Epithelial cell of esophagus (primary cell): ENCODE data around the gene PDXDC1.
"Not testable (repeated sequence)": the region's sequence is repeated elsewhere in the genome, so short reads cannot be mapped to it uniquely, and the experiment has no call there.

Experiments
- DNase-seq: peaks from one replicate; pipeline ENCODE4 v3.0.0; 2010; ENCODE audit warnings: low read depth
- H3K4me3 ChIP-seq: 2 replicates; pipeline ENCODE4 v1.5.1; 2011; ENCODE audit warnings: mild to moderate bottlenecking, low read length, control low read depth

PDXDC1 gene

DNA sequence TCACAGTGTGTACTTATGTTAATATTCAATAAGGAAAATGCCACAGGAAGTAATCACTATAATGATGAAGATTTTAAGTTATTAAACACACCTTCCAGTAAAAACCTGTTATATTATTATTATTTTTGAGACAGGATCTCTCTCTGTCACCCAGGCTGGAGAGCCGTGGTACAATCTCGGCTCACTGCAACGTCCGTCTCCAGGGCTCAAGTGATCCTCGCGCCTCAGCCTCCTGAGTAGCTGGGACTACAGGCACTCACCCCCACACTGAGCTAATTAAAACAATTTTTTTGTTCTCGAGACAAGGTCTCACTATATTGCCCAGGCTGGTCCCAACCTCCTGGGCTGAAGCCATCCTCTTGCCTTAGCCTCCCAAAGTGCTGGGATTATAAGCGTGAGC lies 3.5 kb downstream of the PDXDC1 start:
- not testable (repeated sequence) for DNase-seq

DNA sequence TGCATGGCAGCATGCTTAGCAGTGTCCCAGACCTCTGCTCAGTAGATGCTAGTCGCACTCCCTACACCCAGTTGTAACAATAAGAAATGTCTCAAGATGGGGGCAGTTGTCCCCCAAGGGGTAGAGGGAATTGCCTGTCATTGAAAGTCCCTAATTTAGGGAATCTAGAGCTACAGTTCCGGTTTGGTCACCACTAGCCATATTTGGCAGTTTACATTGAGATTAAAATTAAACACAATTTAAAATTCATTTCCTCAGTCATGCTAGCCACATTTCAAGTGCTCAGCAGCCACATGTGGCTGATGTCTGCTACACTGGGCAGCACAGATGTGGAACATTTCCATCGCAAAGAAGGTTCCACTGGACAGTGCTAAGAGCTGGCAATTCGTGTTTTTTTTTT lies 4.1 kb downstream of the PDXDC1 start:
- not testable (repeated sequence) for H3K4me3 ChIP-seq, DNase-seq

More for the DNA sequence above, 3.5 kb downstream of the PDXDC1 start:
- H3K4me3 ChIP-seq: not testable (repeated sequence)

- DNase-seq, H3K4me3 ChIP-seq: not testable (repeated sequence)
These were observed 6.4 kb downstream of the PDXDC1 start for GRCh38 chr16:14981234-14981633.

GRCh38 chr16:14982521-14982920 lies 7.7 kb downstream of the PDXDC1 start:
- not testable (repeated sequence) for H3K4me3 ChIP-seq, DNase-seq

- DNase-seq, H3K4me3 ChIP-seq: not testable (repeated sequence)
These were observed 13.3 kb downstream of the PDXDC1 start for GRCh38 chr16:14988092-14988491.

- H3K4me3 ChIP-seq, DNase-seq: not testable (repeated sequence)
These were observed 13.9 kb downstream of the PDXDC1 start for GRCh38 chr16:14988661-14989191.

- DNase-seq, H3K4me3 ChIP-seq: not testable (repeated sequence)
These were observed 14.8 kb downstream of the PDXDC1 start for GRCh38 chr16:14989291-14990281.

- not testable (repeated sequence) for DNase-seq, H3K4me3 ChIP-seq
These were observed 18.7 kb downstream of the PDXDC1 start for GRCh38 chr16:14993277-14994151.

- not testable (repeated sequence) for H3K4me3 ChIP-seq, DNase-seq
These were observed 21.9 kb downstream of the PDXDC1 start for GRCh38 chr16:14996702-14997101.

DNA sequence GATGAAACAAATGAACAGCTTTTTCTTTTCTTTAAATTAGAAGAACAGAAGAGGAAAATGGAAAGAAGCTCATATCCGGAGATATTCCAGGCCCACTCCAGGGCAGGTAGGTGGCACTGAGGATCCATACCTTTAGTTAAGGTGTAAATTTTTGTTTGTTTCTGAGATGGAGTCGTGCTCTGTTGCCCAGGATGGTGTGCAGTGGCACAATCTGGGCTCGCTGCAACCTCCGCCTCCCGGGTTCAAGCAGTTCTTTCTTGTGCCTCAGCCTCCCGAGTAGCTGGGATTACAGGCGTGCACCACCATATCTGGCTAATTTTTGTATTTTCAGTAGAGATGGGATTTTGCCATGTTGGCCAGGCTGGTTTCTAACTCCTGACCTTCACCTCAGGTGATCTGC lies 23.5 kb downstream of the PDXDC1 start:
- not testable (repeated sequence) for DNase-seq, H3K4me3 ChIP-seq

DNA sequence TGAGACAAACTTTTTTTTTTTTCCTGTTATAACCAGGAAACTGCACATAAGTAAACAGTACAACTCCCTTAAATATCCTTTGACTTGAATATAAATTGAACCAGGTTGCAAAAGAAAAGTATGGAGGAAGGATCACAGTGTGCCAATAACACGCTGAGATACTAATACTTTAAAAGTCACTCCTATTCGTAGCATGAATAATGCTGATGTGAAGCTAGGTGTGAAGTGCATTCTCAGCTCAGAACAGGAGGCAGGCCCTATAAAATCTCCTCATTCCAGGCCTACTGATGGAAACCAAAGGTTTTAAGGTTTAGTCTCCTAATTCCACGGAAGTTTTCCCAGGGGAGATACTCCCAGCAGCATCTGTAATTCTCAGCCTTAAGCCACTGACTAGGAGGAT lies 25.0 kb downstream of the PDXDC1 start:
- H3K4me3 ChIP-seq, DNase-seq: not testable (repeated sequence)

DNA sequence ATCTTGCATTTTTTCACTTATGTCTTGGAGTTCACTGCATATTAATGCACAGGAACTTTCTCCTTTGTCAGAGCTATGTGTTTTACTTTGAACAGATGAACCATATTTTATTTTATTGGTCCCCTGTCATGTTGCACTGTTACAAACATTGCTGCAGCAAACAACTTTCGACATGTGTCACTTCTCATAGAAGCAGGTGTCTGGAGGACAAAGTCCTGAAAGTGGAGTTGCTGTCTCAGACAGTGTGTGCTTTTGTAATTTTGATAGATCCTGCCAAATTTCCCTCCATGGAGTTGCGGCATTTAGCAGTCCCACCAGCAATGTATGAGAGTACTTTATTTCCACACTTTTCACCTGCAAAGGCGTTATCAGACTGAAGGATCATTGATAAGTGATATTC lies 27.6 kb downstream of the PDXDC1 start:
- H3K4me3 ChIP-seq, DNase-seq: not testable (repeated sequence)

GRCh38 chr16:15005357-15006132 lies 30.7 kb downstream of the PDXDC1 start:
- not testable (repeated sequence) for H3K4me3 ChIP-seq, DNase-seq

- not testable (repeated sequence) for DNase-seq, H3K4me3 ChIP-seq
These were observed 33.8 kb downstream of the PDXDC1 start for GRCh38 chr16:15008647-15009046.

- H3K4me3 ChIP-seq, DNase-seq: not testable (repeated sequence)
These were observed 38.1 kb downstream of the PDXDC1 start for GRCh38 chr16:15012941-15013340.

- not testable (repeated sequence) for H3K4me3 ChIP-seq, DNase-seq
These were observed 40.8 kb downstream of the PDXDC1 start for GRCh38 chr16:15015671-15016070.

- DNase-seq: not testable (repeated sequence)
These were observed 41.5 kb downstream of the PDXDC1 start for GRCh38 chr16:15016354-15016753.

GRCh38 chr16:15016951-15017580 lies 42.2 kb downstream of the PDXDC1 start:
- not testable (repeated sequence) for DNase-seq, H3K4me3 ChIP-seq

More at GRCh38 chr16:15016354-15016753, 41.5 kb downstream of the PDXDC1 start:
- H3K4me3 ChIP-seq: not testable (repeated sequence)
